PFSK-1 (cell line): ENCODE measurements around the gene MAP4K5.

ENCODE experiments used
- FOXP2 ChIP-seq: optimal IDR thresholded peaks from 2 replicates; pipeline ENCODE3; 2011; ENCODE audit warnings: borderline replicate concordance, control low read depth, inconsistent platforms; ENCODE audit not compliant: insufficient read depth; ENCODE audit errors: extremely low read length, extremely low read depth
- POLR2AphosphoS5 ChIP-seq: IDR thresholded peaks from 2 replicates; pipeline ENCODE4 v1.6.1; 2012; ENCODE audit warnings: low read depth, mild to moderate bottlenecking, control low read depth, low read length, moderate library complexity
- SIN3A ChIP-seq: IDR thresholded peaks from 2 replicates; pipeline ENCODE4 v1.6.1; 2012; ENCODE audit warnings: mild to moderate bottlenecking, low read length, moderate library complexity, borderline replicate concordance; ENCODE audit not compliant: insufficient read depth
- TAF1 ChIP-seq: IDR thresholded peaks from 2 replicates; pipeline ENCODE4 v1.6.1; 2012; ENCODE audit warnings: low read length, control low read depth, borderline replicate concordance; ENCODE audit not compliant: insufficient read depth
- TF ChIP-seq, protein P1 (sequence below), 2 experiments: IDR thresholded peaks; 2 replicates each; pipeline versions ENCODE4 v1.6.1 to v1.8.0; 2011 to 2012; ENCODE audit warnings: low read depth in 2 of 2, low read length in 2 of 2, control low read depth in 1 of 2, inconsistent platforms in 1 of 2, mild to moderate bottlenecking in 1 of 2, moderate library complexity in 1 of 2; ENCODE audit not compliant: insufficient read depth in 1 of 2

GRCh38 chr14:50516091-50516490 lies 16.3 kb downstream of the MAP4K5 start:
- TF ChIP-seq SIN3A (no peak), TAF1 (no peak), POLR2AphosphoS5 (no peak), FOXP2 (no peak)
- TF ChIP-seq, protein P1, sequence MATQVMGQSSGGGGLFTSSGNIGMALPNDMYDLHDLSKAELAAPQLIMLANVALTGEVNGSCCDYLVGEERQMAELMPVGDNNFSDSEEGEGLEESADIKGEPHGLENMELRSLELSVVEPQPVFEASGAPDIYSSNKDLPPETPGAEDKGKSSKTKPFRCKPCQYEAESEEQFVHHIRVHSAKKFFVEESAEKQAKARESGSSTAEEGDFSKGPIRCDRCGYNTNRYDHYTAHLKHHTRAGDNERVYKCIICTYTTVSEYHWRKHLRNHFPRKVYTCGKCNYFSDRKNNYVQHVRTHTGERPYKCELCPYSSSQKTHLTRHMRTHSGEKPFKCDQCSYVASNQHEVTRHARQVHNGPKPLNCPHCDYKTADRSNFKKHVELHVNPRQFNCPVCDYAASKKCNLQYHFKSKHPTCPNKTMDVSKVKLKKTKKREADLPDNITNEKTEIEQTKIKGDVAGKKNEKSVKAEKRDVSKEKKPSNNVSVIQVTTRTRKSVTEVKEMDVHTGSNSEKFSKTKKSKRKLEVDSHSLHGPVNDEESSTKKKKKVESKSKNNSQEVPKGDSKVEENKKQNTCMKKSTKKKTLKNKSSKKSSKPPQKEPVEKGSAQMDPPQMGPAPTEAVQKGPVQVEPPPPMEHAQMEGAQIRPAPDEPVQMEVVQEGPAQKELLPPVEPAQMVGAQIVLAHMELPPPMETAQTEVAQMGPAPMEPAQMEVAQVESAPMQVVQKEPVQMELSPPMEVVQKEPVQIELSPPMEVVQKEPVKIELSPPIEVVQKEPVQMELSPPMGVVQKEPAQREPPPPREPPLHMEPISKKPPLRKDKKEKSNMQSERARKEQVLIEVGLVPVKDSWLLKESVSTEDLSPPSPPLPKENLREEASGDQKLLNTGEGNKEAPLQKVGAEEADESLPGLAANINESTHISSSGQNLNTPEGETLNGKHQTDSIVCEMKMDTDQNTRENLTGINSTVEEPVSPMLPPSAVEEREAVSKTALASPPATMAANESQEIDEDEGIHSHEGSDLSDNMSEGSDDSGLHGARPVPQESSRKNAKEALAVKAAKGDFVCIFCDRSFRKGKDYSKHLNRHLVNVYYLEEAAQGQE (IDR thresholded peaks at IDR 0.05; ENCODE audit: insufficient read depth in 1 of 2, low read depth in 2 of 2, low read length in 2 of 2) = no peak
